IPS-NIHi7 (cell line): ENCODE data around the gene SYNGR1.
A peak's percentile ranks its signal among the peaks of the same experiment; 100 is the strongest.
"Not testable (repeated sequence)": the region's sequence is repeated elsewhere in the genome, so short reads cannot be mapped to it uniquely, and the experiment has no call there.

Experiments
- DNase-seq: peaks from one replicate; pipeline ENCODE4 v3.0.0; 2012; ENCODE audit warnings: mixed read lengths; ENCODE audit errors: extremely low spot score

SYNGR1 gene

DNA sequence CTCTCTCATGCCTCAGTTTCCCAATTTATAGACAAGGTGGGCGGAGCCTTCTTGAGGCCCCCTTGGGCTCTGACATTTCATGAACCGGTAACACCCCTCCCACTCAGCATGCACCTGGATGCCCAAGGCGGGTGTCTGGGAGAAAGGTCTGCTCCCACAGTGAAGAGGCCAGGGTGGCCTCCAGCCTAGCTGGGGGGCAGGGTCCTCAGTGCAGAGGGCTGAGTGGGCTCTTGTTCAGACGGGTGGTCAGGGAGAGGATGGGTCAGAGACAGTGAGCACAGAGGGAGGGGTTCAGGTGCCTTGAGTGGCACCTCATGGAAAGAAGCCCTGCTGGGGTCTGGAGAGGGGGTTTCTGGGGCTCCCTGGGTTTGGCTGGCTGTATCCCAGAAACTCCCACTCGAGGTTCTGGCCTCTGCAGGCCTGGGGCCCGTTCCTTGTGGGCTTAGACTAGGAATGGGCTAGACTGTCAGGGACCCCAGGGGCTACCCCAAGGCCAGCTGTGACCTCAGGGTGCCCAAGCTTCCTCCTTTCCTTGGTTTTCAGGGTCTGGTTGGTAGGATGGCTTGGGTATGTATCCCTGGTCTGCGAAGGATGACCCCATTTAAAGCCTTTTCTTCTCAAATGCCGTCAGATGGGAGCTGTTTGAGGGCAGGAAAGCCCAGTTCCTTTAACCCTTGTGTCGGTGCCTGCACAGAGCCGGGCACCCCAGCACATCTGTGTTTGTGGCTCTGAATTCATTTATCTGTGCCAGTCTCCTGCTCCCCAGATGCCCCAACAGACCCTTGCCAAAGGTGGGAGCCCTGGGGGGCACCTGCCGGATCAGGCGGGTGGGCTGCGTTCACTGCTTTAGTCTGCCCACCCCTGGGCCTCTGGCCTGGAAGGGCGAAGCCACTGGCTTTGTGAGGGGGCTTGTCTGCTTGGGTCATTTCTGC lies 1.2 kb downstream of the SYNGR1 start:
- peak; percentile 8 for DNase-seq

GRCh38 chr22:39351689-39352214 lies 2.0 kb downstream of the SYNGR1 start:
- DNase-seq, result peak; percentile 36

DNA sequence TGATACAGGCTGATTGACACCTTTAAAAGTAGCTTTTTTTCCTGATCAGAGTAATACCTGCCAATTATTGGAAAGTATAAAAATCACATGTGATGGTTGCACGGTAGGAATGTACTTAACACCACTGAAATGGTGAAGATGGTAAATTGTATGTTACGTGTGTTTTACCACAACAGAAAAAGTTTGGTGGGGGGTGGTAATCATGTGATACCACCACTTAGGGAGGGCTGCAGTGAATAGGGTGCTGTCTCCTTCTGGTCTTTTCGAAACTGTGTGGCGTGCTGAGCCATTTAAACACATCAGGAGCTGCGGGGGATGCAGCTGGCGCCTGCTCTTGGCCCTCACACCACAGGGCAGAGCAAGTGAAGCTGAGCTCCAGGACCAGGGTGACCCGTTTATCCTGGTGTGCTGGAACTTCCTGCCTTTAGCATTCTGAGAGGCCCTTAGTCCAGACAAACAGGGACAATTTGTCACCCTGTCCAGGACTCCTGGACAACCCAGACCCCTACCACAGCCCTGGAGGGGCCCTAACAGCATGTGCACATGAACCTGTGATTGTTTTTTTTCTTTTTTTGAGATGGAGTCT lies 2.6 kb downstream of the SYNGR1 start:
- peak; percentile 6 for DNase-seq

- DNase-seq, result peak; percentile 3
Observed at GRCh38 chr22:39353346-39353745, 3.6 kb downstream of the SYNGR1 start.

DNA sequence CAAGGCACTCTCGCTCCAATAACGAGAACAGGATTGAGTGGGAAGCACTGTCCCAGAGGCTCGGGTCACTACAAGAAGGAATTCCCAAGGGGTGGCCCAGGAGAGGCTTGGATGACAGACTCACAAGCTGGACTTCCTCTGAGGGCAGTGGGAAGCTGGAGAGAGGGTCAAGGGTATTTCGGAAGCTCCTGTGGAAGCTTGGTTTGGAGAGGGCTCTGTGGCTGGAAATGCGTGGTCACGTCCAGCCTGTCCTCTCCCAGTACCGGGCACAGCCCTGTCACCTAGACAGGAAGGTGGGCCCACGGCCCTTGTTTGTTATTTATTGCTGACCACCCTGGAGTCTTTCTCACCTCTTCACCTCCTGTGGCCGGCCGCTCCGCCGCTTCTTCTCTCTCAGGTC lies 5.3 kb downstream of the SYNGR1 start:
- peak; percentile 1 for DNase-seq

- DNase-seq, result not testable (repeated sequence)
Observed at GRCh38 chr22:39355805-39356204, 6.0 kb downstream of the SYNGR1 start.

- DNase-seq, result peak; percentile 2
Observed at GRCh38 chr22:39356464-39356863, 6.7 kb downstream of the SYNGR1 start.

- DNase-seq, result not testable (repeated sequence)
Observed at GRCh38 chr22:39357110-39358108, 7.6 kb downstream of the SYNGR1 start.

- DNase-seq, result not testable (repeated sequence)
Observed at GRCh38 chr22:39358197-39358596, 8.4 kb downstream of the SYNGR1 start.

DNA sequence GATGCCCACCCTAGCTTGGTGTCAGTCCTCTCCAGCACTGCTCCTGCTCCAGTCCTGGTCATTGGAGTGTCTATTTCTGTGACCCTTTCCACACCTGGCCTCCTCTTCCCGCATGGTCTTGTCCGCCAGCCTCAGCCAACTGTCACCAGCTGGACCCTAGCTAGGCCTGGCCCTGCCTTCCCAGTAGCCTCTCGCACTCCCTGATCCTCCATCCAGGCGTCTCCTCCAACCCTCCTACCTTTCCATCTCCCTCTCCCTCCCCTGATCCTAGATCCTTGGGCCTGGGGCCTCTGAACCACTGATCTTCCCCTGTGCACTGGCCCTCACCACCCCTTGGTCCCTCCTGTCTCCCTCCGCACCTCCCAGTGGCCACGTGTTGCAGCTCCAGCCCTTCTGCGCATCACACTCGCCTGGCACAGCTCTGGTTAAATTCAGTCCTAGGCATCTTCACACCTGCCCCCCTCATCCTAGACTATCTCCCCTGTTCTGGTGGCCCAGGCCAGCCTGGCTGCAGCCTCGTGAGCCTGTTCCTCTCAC lies 9.9 kb downstream of the SYNGR1 start:
- no peak for DNase-seq

DNA sequence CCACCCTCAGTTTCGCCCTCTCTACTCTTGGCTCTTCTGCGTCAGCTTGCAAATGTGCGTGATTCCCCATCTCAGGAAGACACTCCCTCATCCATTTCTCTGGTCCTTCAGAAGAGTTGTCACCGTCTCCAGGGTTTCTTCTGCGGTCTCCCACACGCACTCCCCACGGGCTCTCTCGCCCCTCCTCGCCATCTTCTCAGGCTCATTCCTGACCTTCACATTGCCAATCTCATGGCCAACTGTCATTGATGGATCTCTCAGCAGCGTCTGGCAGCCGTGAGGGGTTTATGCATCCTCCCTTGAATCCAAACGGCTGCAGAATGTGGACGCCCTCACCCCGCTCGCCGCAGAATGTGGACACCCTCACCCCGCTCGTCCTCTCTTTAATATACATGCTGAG lies 10.5 kb downstream of the SYNGR1 start:
- no peak for DNase-seq

- DNase-seq, result peak; percentile 72
Observed at GRCh38 chr22:39360674-39361413, 11.1 kb downstream of the SYNGR1 start.

DNA sequence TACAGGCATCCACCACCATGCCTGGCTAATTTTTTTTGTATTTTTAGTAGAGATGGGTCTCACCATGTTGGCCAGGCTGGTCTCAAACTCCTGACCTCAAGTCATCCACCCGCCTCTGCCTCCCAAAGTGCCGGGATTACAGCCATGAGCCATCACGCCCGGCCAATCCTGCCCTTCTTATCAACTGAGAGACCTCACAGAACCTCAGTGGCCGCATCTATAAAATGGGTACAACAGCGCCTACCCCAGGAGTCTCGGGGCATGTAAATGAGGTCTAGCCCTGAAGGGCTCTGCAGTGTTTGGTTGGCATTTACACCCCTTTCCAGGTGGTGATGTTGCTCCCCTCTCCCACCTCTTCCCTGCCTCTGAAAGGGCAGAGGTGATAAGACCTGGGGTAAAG lies 11.7 kb downstream of the SYNGR1 start:
- no peak for DNase-seq

GRCh38 chr22:39362271-39362670 lies 12.5 kb downstream of the SYNGR1 start:
- DNase-seq, result peak; percentile 45

DNA sequence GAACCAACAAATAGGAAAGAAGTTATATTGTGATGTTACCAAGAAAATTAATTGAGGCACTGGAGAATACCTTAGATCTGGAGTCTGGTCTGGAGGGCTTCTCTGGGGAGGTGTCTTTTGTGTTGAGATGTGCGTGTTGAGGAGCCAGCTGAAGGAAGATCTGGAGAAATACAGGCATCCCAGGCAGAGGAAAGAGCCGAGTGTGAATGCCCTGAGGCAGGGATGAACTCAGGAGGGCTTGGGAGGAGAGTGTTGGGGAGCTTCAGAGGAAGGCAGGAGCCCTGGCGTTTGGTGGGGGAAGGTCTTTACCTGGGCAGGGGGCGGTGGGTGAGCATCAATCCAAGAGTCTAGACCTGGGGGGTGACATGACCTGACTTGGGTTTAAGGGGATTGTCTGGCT lies 13.1 kb downstream of the SYNGR1 start:
- no peak for DNase-seq

- no peak for DNase-seq
Observed at GRCh38 chr22:39363751-39364515, 14.1 kb downstream of the SYNGR1 start.

- no peak for DNase-seq
Observed at GRCh38 chr22:39364714-39365491, 15.1 kb downstream of the SYNGR1 start.

DNA sequence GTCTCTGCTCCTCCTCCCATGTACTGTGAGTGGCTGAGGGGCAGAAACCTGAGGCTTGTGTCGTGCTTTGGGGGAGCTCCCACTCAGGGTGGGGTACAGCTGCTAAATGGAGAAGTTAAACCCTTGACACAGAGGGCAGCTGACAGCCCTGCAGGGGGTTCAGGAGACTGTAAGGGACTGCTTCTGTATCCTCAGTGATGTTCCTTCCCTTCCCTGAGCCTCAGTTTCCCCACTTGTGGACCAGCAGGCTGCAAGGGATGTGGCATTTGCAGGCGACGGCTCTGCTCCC lies 15.6 kb downstream of the SYNGR1 start:
- DNase-seq, result no peak

DNA sequence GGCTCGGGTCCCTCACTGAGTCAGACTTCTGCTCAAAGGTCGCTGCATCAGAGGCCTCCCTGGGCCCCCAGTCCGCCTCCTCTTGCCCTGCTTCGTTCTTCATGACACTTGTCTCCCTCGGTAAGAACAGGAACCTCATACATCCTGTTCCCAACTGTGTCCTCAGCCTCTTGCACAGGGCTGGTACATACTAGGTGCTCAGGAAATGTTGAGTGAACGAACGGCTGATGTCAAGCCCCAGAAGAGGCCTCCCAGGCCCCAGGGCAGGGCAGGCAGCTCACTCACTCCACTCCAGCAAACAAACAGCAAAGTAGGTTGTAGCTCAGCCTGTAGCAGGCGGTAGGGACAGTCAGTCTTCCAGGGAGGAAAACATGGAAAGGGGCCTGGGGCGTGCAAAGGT lies 17.2 kb downstream of the SYNGR1 start:
- DNase-seq, result no peak
